8988T (cell line): ENCODE measurements around the gene AFP.

Source experiments
- DNase-seq: peaks from one replicate; pipeline ENCODE4 v3.0.0; 2011

The AFP gene

DNA sequence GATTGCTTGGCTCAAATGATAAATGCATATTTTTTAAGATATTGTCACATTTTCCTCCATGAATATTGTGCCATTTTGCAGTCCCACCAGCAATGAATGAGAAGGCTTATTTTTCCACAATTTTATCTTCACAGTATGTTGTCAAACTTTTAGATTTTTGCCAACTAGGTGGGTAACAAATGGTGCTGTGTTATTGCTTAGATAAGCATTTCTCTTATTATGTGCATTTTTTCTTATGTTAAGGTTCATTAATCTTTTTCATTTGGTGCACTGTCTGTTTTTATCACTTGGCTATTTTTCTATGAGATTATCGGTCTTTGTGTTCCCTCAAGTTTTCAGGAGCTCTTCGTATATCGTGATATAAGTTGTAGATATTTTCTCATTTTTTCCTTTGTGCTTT lies 32.1 kb downstream of the AFP start:
- no peak for DNase-seq

DNA sequence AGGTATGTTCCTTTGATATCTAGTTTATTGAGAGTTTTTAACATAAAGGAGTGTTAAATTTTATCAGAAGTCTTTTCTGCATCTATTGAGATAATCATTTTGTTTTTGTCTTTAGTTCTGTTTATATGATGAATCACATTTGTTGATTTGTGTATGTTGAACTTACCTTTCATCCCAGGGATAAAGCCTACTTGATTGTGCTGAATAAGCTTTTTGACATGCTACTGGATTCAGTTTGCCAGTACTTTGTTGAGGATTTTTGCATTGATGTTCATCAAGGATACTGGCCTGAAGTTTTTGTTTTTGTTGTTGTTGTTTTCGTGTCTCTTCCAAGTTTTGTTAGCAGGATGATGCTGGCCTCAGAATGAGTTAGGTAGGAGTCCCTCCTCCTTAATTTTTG lies 34.7 kb downstream of the AFP start:
- DNase-seq: no peak

DNA sequence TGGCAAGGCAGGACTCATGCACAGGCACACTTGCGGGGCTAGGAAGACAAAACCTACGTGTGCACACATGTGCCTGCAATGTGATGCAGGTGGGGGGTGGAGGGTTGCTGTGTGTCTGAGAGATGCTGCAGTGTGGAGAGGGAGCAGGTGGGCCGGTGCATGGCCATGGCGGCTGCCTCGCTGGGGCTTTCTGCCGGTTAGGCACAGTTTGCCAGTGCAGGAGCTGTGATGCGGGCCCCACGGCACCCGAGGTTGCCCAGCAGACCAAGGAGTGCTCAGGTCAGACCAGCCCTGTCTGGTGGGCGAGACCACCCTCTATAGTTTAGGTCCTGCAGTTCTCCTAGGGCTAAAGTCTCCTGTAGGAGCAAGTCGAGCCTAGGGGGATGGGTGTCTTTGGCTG lies 41.2 kb downstream of the AFP start:
- no peak for DNase-seq

DNA sequence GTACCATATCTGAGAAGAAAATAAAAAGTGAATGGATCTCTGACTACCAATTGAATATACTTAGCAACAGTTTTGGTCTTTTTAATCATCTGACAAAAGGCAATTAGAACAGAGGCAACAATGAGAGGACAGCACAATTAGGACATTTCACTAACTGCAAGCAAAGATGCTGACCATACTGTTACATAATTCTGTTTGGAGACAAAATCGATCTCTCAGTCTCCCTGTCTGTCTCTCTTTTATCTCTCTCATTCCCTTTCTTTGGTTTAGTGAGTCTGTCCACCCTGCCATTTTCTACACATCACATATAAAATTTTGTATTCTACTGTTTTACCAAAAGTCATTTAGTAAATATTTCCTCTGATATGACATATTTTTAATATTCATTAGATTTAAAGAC lies 43.3 kb downstream of the AFP start:
- no peak for DNase-seq

DNA sequence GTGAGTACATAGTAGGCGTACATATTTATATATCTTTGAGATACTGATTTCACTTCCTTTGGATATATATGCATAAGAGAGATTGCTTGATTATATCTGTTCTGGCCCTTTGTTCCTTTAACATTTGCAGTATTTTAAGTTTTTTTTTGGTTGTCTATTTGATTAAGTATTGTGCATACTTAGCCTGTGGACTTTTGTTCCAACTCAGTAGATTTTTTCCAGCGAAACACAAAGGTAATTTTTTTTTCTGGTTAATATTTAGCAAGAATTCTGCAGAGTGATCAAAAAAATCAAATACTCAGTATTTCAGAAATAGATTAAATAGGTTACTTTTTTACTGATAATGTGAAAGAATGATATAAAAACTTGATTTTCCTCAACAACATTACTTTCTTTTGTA lies 45.3 kb downstream of the AFP start, which contains the start of gene AFM:
TSS of gene AFM (plus strand) at position 388 of the 400 bp plus-strand sequence. CDS start 31 bp downstream, outside the sequence.
- DNase-seq: no peak

DNA sequence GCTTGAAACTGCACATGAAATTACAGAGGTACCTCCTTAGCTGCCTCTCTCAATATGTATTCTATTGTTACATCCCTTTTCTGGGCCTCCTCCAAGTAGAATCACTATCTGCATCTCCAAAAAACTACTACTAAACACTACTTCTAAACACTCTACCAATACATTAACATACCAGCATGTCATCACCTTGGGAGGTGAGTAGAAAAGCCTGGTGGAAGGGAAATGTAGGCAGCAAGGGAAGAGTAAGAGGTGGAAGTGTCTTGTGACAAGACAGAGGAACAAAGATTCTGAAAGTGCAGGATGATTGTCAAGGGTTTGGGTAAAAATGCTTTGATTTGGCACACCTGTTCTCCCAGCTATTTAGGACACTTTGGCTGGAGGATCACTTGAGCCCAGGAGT lies 49.1 kb downstream of the AFP start:
- DNase-seq: no peak

DNA sequence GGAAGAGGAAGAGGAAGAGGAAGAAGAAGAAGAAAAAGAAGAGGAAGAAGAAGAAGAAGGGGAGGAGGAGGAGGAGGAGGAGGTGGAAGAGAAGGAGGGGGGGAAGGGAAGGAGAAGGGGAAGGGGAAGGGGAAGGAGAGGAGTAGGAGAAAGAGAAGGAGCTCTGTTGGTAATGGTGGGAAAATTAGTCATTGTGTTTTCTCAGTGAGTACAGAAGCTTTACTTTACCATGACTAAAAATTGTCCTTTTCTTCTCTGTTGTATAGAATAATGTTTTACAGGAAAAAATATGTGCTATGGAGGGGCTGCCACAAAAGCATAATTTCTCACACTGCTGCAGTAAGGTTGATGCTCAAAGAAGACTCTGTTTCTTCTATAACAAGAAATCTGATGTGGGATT lies 49.6 kb downstream of the AFP start:
- no peak for DNase-seq

DNA sequence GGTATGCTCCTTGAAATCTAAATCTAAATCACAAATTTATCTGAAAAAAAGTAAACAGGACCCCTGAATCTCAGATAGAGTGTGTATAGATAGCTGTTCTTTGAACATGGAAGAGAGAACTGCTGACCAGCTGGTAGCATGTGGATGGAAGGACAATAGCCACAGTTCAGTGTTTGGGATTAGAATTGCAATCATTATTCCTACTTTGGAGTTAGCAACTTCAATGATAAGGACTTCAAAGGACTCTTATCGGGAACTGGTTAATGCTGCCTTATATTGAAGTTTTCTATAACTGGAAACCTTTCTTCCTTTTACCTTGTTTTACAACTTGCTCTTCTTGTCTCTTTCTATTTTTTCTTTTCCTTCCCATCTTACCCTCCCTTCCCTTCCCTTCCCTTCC lies 50.5 kb downstream of the AFP start:
- DNase-seq: no peak

DNA sequence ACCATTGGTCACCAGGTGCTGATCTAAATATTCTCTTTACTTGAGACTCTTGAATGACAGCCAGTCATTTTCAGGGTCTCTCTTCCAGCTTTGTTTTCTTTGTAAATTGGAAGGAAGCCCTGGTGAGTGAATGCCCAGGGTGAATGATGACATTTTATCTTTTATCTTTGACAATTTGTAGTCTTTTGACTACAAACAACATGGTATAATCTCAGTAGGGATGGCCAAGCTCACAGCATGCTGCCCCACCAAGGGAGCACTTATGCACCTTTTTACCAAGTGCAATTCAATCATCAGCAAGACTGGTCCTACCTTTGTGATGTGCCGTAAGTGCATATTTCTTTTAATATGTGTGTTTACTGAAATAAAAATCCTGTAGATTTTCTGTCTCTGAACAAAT lies 51.2 kb downstream of the AFP start:
- DNase-seq: no peak

GRCh38 chr4:73499996-73500765 lies 64.2 kb downstream of the AFP start:
- DNase-seq: no peak

DNA sequence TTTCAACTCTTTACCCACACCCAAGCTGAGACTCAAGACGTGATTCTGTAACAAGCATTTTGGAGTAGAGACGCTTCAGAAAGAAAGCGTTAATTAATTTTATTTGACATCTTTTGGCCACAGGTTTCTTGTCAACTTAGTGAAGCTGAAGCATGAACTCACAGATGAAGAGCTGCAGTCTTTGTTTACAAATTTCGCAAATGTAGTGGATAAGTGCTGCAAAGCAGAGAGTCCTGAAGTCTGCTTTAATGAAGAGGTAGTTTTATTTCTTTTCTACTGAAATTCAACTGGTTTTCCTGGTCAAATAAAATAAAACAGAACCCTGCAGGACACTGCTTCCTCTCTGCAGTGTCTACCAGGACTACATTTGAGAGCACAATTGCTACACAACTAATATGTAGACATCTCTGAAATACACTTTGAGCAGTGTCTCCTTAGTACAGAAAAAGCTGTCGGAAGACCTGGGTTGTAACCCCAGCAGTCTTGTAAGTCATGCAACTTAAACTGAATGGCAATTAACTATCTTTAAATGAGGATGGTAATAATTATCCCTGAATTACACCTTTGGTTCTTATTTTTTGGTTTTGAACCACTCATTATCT lies 65.7 kb downstream of the AFP start:
- no peak for DNase-seq

- DNase-seq: no peak
Measured at GRCh38 chr4:73505567-73505966, 69.5 kb downstream of the AFP start.
